Natural killer cell (primary cell): ENCODE results near the gene INPP4A. TPM values are rescaled to one million over a fixed set of nuclear protein-coding genes. Genes with fewer than 3 reads are reported as not detected.
"Not testable (repeated sequence)": the region's sequence is repeated elsewhere in the genome, so short reads cannot be mapped to it uniquely, and the experiment has no call there.

Experiments used
- ATAC-seq, 3 donors: fragments of 150-1000 bp in 2 of 3; fragments of 200-7000 bp in 1 of 3; cut with Tn5 transposase; 1 replicate in 1 of 3; 2 replicates in 2 of 3; pipeline ENCODE4 v1.10.0; 2021; ENCODE audit warnings: mild to moderate bottlenecking in 2 of 3, moderate library complexity in 2 of 3
- DNase-seq, 2 donors: peaks; one replicate each; pipeline versions ENCODE4 v3.0.0 to v3.0.0-alpha.2; 2013 to 2021; ENCODE audit warnings: mixed read lengths in 1 of 2
- H3K27ac ChIP-seq: one replicate; pipeline ENCODE4 v1.5.1; 2013; ENCODE audit warnings: mild to moderate bottlenecking, low read length
- H3K27me3 ChIP-seq: one replicate; pipeline ENCODE4 v1.6.1; 2013; ENCODE audit warnings: low read length; ENCODE audit not compliant: control insufficient read depth, insufficient read depth
- H3K36me3 ChIP-seq: one replicate; pipeline ENCODE4 v1.6.1; 2013; ENCODE audit warnings: low read length; ENCODE audit not compliant: control insufficient read depth, insufficient read depth
- H3K4me1 ChIP-seq: one replicate; pipeline ENCODE4 v1.6.1; 2013; ENCODE audit warnings: low read length; ENCODE audit not compliant: control insufficient read depth, insufficient read depth
- H3K4me3 ChIP-seq: one replicate; pipeline ENCODE4 v1.5.1; 2013; ENCODE audit warnings: low read length
- H3K9me3 ChIP-seq: one replicate; pipeline ENCODE4 v1.6.1; 2013; ENCODE audit warnings: low read length; ENCODE audit not compliant: control insufficient read depth, insufficient read depth
- H3K27ac Mint-ChIP-seq, 2 donors: one replicate each; pipeline ENCODE4 v1.8.0; 2022; ENCODE audit warnings: mild to moderate bottlenecking in 2 of 2, mixed read lengths in 2 of 2, moderate library complexity in 1 of 2
- H3K27me3 Mint-ChIP-seq, 2 donors: one replicate each; pipeline ENCODE4 v1.8.0; 2022; ENCODE audit warnings: low read depth in 2 of 2, mixed read lengths in 2 of 2
- H3K36me3 Mint-ChIP-seq: one replicate; pipeline ENCODE4 v1.8.0; 2022; ENCODE audit warnings: mixed read lengths
- H3K4me1 Mint-ChIP-seq, 2 donors: one replicate each; pipeline ENCODE4 v1.8.0; 2022; ENCODE audit warnings: mixed read lengths in 2 of 2
- H3K4me3 Mint-ChIP-seq: one replicate; pipeline ENCODE4 v1.8.0; 2022; ENCODE audit warnings: mild to moderate bottlenecking, moderate library complexity, mixed read lengths
- H3K9me3 Mint-ChIP-seq, 2 donors: one replicate each; pipeline ENCODE4 v1.8.0; 2022; ENCODE audit warnings: mixed read lengths in 2 of 2
- CTCF ChIP-seq: fragments of 200-600 bp; IDR thresholded peaks from one replicate; pipeline ENCODE4 v1.8.0; 2022; ENCODE audit warnings: antibody characterized with exemption
- WGBS: methylation state at CpG from one replicate; pipeline ENCODE4 v1.1.7; 2013; ENCODE audit warnings: missing lambda C conversion rate; ENCODE audit not compliant: insufficient coverage; 5-methylcytosine and 5-hydroxymethylcytosine counted together
- intact Hi-C: fragments of 100-400 bp; cut with micrococcal nuclease; formaldehyde crosslinking; loops from one replicate; pipeline ENCODE4 v1.14.2; 2022
- total RNA-seq, 4 donors: library from RNA; stranded (reverse); fragments of 120-200 nt in 1 of 4; gene quantifications; one replicate each; pipeline versions ENCODE4 v1.2.3 to v1.2.4, GENCODE V29; 2013 to 2022

INPP4A gene
- total RNA-seq, 3 donors from 2014 or later (not counting 1 experiment from before 2014, with no cell fraction given) = 192 to 243 (median 225) TPM

- ATAC-seq (no peak), DNase-seq (no peak)
- Mint-ChIP-seq H3K27ac (no peak overlapping the region), H3K4me1 (peaks cover 0 to 5% of the 10 kb centered on the region in 2 donors), H3K4me3 (no peak overlapping the region), H3K36me3 (no peaks in the 10 kb centered on the region), H3K27me3 (peaks cover 0 to 3% of the 10 kb centered on the region in 2 donors), H3K9me3 (no peaks in the 10 kb centered on the region)
- no peaks in the 10 kb centered on the region for H3K36me3 ChIP-seq
- WGBS = 85% methylated on average over 5 of the region's 5 CpGs
- intact Hi-C loops = no loop called here
- no peak for TF ChIP-seq CTCF
- no peaks in the 10 kb centered on the region for H3K9me3 ChIP-seq
- no peaks in the 10 kb centered on the region for H3K4me1 ChIP-seq
- H3K27me3 ChIP-seq = no peaks in the 10 kb centered on the region
- H3K27ac ChIP-seq = no peak overlapping the region
- H3K4me3 ChIP-seq = no peak overlapping the region
These were observed 36.5 kb upstream of the INPP4A start for GRCh38 chr2:98408155-98408554.

GRCh38 chr2:98412751-98413458 lies 31.8 kb upstream of the INPP4A start:
- H3K27ac Mint-ChIP-seq = no peak overlapping the region

GRCh38 chr2:98414246-98414645 lies 30.4 kb upstream of the INPP4A start:
- ATAC-seq, H3K27me3 Mint-ChIP-seq, H3K9me3 Mint-ChIP-seq, H3K4me1 ChIP-seq, H3K36me3 Mint-ChIP-seq, DNase-seq, H3K36me3 ChIP-seq, H3K9me3 ChIP-seq, H3K4me3 Mint-ChIP-seq, H3K27ac ChIP-seq, H3K27me3 ChIP-seq, H3K4me3 ChIP-seq, H3K4me1 Mint-ChIP-seq, H3K27ac Mint-ChIP-seq: not testable (repeated sequence)
- intact Hi-C loops = loop anchor here (5.0 kb wide), 1 partner anchor 63 kb away; no protein-coding TSS in a partner anchor
- 95% methylated on average over 7 of the region's 7 CpGs for WGBS

More at GRCh38 chr2:98412751-98413458, 31.8 kb upstream of the INPP4A start:
- TF ChIP-seq CTCF = peak; percentile 81
- Histone ChIP-seq H3K4me3 (no peak overlapping the region), H3K4me1 (no peaks in the 10 kb centered on the region), H3K9me3 (peaks cover 3% of the 10 kb centered on the region), H3K27ac (no peak overlapping the region), H3K36me3 (no peaks in the 10 kb centered on the region), H3K27me3 (no peaks in the 10 kb centered on the region)
- 10% methylated on average over 4 of the region's 5 CpGs for WGBS
- DNase-seq = peak; percentile 35 to 90
- Mint-ChIP-seq H3K9me3 (peaks cover 0 to 3% of the 10 kb centered on the region in 2 donors), H3K36me3 (no peaks in the 10 kb centered on the region), H3K27me3 (peaks cover 0 to 3% of the 10 kb centered on the region in 2 donors), H3K4me3 (no peak overlapping the region), H3K4me1 (peaks cover 0 to 5% of the 10 kb centered on the region in 2 donors)
- ATAC-seq = peak; percentile 89 to 98 (median 96)
- intact Hi-C loops = loop anchor here (1.0 to 5.0 kb wide), 5 partner anchors 32 to 420 kb away; partner anchors contain the start of gene INPP4A

- H3K4me1 Mint-ChIP-seq, H3K9me3 Mint-ChIP-seq, H3K4me3 Mint-ChIP-seq, H3K36me3 Mint-ChIP-seq, H3K27ac Mint-ChIP-seq, H3K27ac ChIP-seq, H3K4me1 ChIP-seq, H3K27me3 Mint-ChIP-seq, H3K27me3 ChIP-seq, H3K9me3 ChIP-seq, intact Hi-C loops, H3K36me3 ChIP-seq, ATAC-seq, H3K4me3 ChIP-seq: not testable (repeated sequence)
- peak in 1 of 2 donors; percentile 10 for DNase-seq
- 83% methylated on average over 9 of the region's 9 CpGs for WGBS
These were observed 28.9 kb upstream of the INPP4A start for GRCh38 chr2:98415719-98416248.
